ENCODE results near the gene NR2C2AP. TPM values are rescaled to one million over a fixed set of nuclear protein-coding genes. Genes with fewer than 3 reads are reported as not detected.

NR2C2AP gene
- total and polyA plus RNA-seq, 2 of the 4 experiments (the other 2 are of a cell fraction), result 5.4 to 9.0 TPM

- no peak overlapping the region for H4K91ac ChIP-seq (ENCODE audit: insufficient read depth, low read depth, low read length)
- no peak overlapping the region for H2AK9ac ChIP-seq (replicated peaks; ENCODE audit: low read depth, low read length, poor library complexity)
- no peak overlapping the region for H2BK20ac ChIP-seq (ENCODE audit: low read depth, low read length)
- H3K4me2 ChIP-seq (ENCODE audit: low read depth, low read length), result no peak overlapping the region
- H2BK5ac ChIP-seq (ENCODE audit: low read depth, low read length, poor library complexity, severe bottlenecking), result no peak overlapping the region
- no peak overlapping the region for H3K56ac ChIP-seq (ENCODE audit: extremely low read depth, insufficient read depth, low read length)
- 84% methylated on average over 4 of the region's 17 CpGs; no CpG with 5 or more reads in 1 of the 2 experiments for WGBS, 2 experiments (ENCODE audit: extremely low coverage in 2 of 2, insufficient read length in 1 of 2)
- no peaks in the 10 kb centered on the region for H3K79me1 ChIP-seq (ENCODE audit: low read depth in 1 of 2, low read length in 2 of 2)
- H4K5ac ChIP-seq (ENCODE audit: low read depth, low read length), result no peak overlapping the region
- H2AK5ac ChIP-seq (ENCODE audit: low read depth, low read length), result no peak overlapping the region
- no peak overlapping the region for H3K23ac ChIP-seq (ENCODE audit: low read depth, low read length)
- H3K14ac ChIP-seq (replicated peaks; ENCODE audit: low read depth, low read length), result no peak overlapping the region
- H3K9me3 ChIP-seq (ENCODE audit: control insufficient read depth, insufficient read depth, low read length), result no peaks in the 10 kb centered on the region
- H3K9me1 ChIP-seq (ENCODE audit: insufficient read depth, low read length), result no peaks in the 10 kb centered on the region
- CTCF ChIA-PET, result interaction anchor here (0.6 to 0.9 kb wide), 2 partner anchors 9 to 137 kb away, joined by 3 to 4 read pairs; no protein-coding TSS in a partner anchor
- POLR2A ChIA-PET (ENCODE audit: unreplicated experiment), result no interaction called here
- TF ChIP-seq CTCF (conservative IDR thresholded peaks at IDR 0.05; ENCODE audit: low read depth, low read length) (no peak), SMC3 (IDR thresholded peaks at IDR 0.05; ENCODE audit: low read depth, low read length) (no peak), MXI1 (IDR thresholded peaks at IDR 0.05; ENCODE audit: borderline replicate concordance, low read depth, low read length) (no peak), BHLHE40 (IDR thresholded peaks at IDR 0.05; ENCODE audit: low read depth, low read length) (no peak), MAZ (IDR thresholded peaks at IDR 0.05; ENCODE audit: borderline replicate concordance, low read depth, low read length) (no peak), RAD21 (IDR thresholded peaks at IDR 0.05; ENCODE audit: low read length) (no peak), CHD1 (IDR thresholded peaks at IDR 0.05; ENCODE audit: low read depth, low read length) (no peak), POLR2A (IDR thresholded peaks at IDR 0.05; ENCODE audit: low read depth, low read length) (no peak), USF2 (IDR thresholded peaks at IDR 0.05; ENCODE audit: low read depth, low read length) (no peak), RFX5 (IDR thresholded peaks at IDR 0.05; ENCODE audit: low read depth, low read length) (no peak), RCOR1 (IDR thresholded peaks at IDR 0.05; ENCODE audit: insufficient replicate concordance, low read length) (no peak), NFE2L2 (IDR thresholded peaks at IDR 0.05; ENCODE audit: low read depth, low read length) (no peak), MAFK (IDR thresholded peaks at IDR 0.05; ENCODE audit: low read depth, low read length) (no peak), FOS (IDR thresholded peaks at IDR 0.05; ENCODE audit: low read depth, low read length) (no peak)
- no peak overlapping the region for H3K4me3 ChIP-seq (ENCODE audit: insufficient read depth, low read depth, low read length)
- H3K36me3 ChIP-seq (ENCODE audit: control insufficient read depth, insufficient read depth, low read length), result no peaks in the 10 kb centered on the region
- DNase-seq (no peak), ATAC-seq (ENCODE audit: low read depth) (no peak)
- H2BK15ac ChIP-seq (ENCODE audit: low read depth, low read length), result no peak overlapping the region
- no TSS peak for BruUV-seq (replicated peaks)
- dilution Hi-C loops (cut with HindIII; ENCODE audit: low sequenced_read_pairs, unreplicated experiment), result no loop called here
- no peak overlapping the region for H2BK120ac ChIP-seq (ENCODE audit: low read depth, low read length)
- no peak overlapping the region for H3K27ac ChIP-seq (ENCODE audit: insufficient read depth, low read length)
- H4K8ac ChIP-seq (ENCODE audit: low read depth in 2 of 2, low read length in 2 of 2), result no peak overlapping the region
- H4K20me1 ChIP-seq (ENCODE audit: insufficient read depth, low read length), result no peaks in the 10 kb centered on the region
- H3K9ac ChIP-seq (ENCODE audit: low read depth, low read length), result no peak overlapping the region
- in situ Hi-C loops (cut with MboI; ENCODE audit: low sequenced_read_pairs), result no loop called here
- intact Hi-C loops (cut with micrococcal nuclease), result no loop called here
- peak overlapping the region; percentile 91 for H2AFZ ChIP-seq (replicated peaks; ENCODE audit: low read length, poor library complexity)
- H3K27me3 ChIP-seq (ENCODE audit: control insufficient read depth, insufficient read depth, low read length), result peaks cover 18% of the 10 kb centered on the region
- no peak overlapping the region for H3K18ac ChIP-seq (ENCODE audit: low read depth, low read length)
- no peaks in the 10 kb centered on the region for H3K4me1 ChIP-seq (ENCODE audit: control insufficient read depth, insufficient read depth, low read length)
- H3K4ac ChIP-seq (ENCODE audit: low read depth, low read length), result no peak overlapping the region
Observed at GRCh38 chr19:19224150-19224851, 21.1 kb upstream of the NR2C2AP start.

All from IMR-90 (cell line).